Measurements from ENCODE around the gene TRIM6. TPM values are rescaled to one million over a fixed set of nuclear protein-coding genes. Genes with fewer than 3 reads are reported as not detected.

The TRIM6 gene
- total RNA-seq, 2 donors from 2014 or later = 4.8 to 6.3 TPM

DNA sequence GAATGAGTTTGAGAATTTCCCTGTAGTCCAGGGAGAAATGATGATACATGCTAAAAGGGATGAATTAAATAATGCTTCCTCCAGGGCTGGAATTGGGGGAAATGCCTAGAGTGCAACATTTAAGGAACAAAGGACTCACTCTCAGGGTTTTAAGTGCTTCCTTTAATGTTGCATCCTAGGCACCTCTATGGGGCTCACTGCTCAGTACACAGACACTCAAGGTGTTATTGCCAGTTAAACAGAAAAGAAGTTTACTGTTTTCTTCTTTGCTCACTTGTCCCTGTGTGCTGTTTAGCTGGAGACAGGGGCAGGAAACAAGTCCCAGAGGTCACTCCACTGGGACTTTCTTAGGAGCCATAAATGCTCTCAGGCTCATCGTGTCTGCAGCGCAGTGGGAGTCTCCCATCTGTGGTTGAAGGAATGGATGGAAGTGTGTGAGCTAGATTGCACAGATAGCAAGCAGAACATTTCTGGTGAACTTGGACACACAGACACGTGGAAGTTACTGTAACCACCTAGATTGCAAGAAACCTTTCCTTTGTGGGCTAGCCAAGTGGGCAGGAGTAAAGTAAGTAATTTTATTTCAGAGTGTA lies 39.7 kb upstream of the TRIM6 start:
- Histone ChIP-seq H3K27me3 (replicated peaks; ENCODE audit: insufficient read depth) (no peaks in the 10 kb centered on the region), H3K36me3 (no peaks in the 10 kb centered on the region), H3K4me3 (no peak overlapping the region), H3K4me1 (replicated peaks) (no peaks in the 10 kb centered on the region), H3K27ac (no peak overlapping the region), H3K9me3 (no peaks in the 10 kb centered on the region)
- no peak for TF ChIP-seq POLR2A (IDR thresholded peaks at IDR 0.05)
- TF ChIP-seq POLR2AphosphoS5 (IDR thresholded peaks at IDR 0.05) = no peak
- TF ChIP-seq, protein P1, sequence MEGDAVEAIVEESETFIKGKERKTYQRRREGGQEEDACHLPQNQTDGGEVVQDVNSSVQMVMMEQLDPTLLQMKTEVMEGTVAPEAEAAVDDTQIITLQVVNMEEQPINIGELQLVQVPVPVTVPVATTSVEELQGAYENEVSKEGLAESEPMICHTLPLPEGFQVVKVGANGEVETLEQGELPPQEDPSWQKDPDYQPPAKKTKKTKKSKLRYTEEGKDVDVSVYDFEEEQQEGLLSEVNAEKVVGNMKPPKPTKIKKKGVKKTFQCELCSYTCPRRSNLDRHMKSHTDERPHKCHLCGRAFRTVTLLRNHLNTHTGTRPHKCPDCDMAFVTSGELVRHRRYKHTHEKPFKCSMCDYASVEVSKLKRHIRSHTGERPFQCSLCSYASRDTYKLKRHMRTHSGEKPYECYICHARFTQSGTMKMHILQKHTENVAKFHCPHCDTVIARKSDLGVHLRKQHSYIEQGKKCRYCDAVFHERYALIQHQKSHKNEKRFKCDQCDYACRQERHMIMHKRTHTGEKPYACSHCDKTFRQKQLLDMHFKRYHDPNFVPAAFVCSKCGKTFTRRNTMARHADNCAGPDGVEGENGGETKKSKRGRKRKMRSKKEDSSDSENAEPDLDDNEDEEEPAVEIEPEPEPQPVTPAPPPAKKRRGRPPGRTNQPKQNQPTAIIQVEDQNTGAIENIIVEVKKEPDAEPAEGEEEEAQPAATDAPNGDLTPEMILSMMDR (IDR thresholded peaks at IDR 0.05) = no peak
- intact Hi-C loops (cut with DNase I) = no loop called here
- WGBS = 18% methylated on average over 3 of the region's 3 CpGs
- no peak for DNase-seq (ENCODE audit: low spot score)

DNA sequence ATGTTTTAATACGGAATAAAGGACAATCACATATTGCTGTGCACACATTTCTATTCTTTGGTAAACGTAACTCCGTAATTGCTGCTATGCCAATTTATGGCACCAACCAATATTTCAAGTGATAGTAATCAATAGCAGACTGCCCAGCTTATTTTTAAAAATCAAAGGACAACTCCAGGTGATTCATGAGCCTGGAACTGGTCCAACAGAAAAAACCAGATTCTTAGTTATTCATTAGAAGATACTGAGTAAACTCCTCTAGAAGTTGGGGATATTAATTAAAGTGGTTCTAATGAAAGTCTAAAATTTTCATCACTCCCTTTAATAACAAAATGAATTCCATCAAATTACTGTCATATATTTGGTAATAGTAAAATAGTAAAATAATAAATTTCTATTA lies 38.7 kb upstream of the TRIM6 start:
- intact Hi-C loops (cut with DNase I) = no loop called here
- TF ChIP-seq POLR2AphosphoS5 (IDR thresholded peaks at IDR 0.05) (no peak), POLR2A (IDR thresholded peaks at IDR 0.05) (no peak)
- TF ChIP-seq, protein P1 (IDR thresholded peaks at IDR 0.05) = no peak
- WGBS = 51% methylated on average over 3 of the region's 3 CpGs

GRCh38 chr11:5564259-5565019 lies 32.0 kb upstream of the TRIM6 start:
- H3K27me3 ChIP-seq (replicated peaks; ENCODE audit: insufficient read depth) = no peaks in the 10 kb centered on the region
- TF ChIP-seq POLR2AphosphoS5 (IDR thresholded peaks at IDR 0.05) (no peak), POLR2A (IDR thresholded peaks at IDR 0.05) (no peak)
- TF ChIP-seq, protein P1 (IDR thresholded peaks at IDR 0.05) = no peak
- intact Hi-C loops (cut with DNase I) = no loop called here
- H3K9me3 ChIP-seq = no peaks in the 10 kb centered on the region
- 81% methylated on average over 1 of the region's 1 CpG for WGBS
- H3K27ac ChIP-seq = no peak overlapping the region
- H3K4me1 ChIP-seq (replicated peaks) = no peaks in the 10 kb centered on the region
- no peak for DNase-seq (ENCODE audit: low spot score)
- H3K4me3 ChIP-seq = no peak overlapping the region
- H3K36me3 ChIP-seq = no peaks in the 10 kb centered on the region

More for the DNA sequence above, 38.7 kb upstream of the TRIM6 start:
- no peaks in the 10 kb centered on the region for H3K36me3 ChIP-seq
- H3K4me1 ChIP-seq (replicated peaks) = no peaks in the 10 kb centered on the region
- no peak overlapping the region for H3K27ac ChIP-seq
- H3K4me3 ChIP-seq = no peak overlapping the region
- H3K27me3 ChIP-seq (replicated peaks; ENCODE audit: insufficient read depth) = no peaks in the 10 kb centered on the region
- no peaks in the 10 kb centered on the region for H3K9me3 ChIP-seq
- DNase-seq (ENCODE audit: low spot score) = no peak

DNA sequence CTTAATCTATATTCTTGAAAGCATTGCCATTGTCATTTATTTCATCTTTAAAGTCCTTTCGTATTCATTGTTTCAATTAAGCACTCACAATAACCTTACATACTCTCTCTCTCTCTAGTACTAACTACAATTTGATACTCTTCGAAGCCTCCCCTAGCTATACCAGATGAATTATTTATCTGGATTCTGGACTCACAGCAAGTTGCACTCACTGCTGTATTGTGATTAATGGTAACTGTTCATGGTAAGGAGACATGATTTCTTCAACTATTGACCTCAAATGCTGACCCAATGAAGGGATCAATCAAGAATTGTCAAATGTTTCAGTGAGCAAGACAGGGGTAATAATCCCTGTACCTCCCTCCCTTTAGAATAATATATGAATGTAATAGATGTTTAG lies 21.8 kb upstream of the TRIM6 start:
- Histone ChIP-seq H3K9me3 (no peaks in the 10 kb centered on the region), H3K4me3 (no peak overlapping the region), H3K27me3 (replicated peaks; ENCODE audit: insufficient read depth) (no peaks in the 10 kb centered on the region), H3K36me3 (no peaks in the 10 kb centered on the region), H3K4me1 (replicated peaks) (no peaks in the 10 kb centered on the region), H3K27ac (no peak overlapping the region)
- TF ChIP-seq, protein P1 (IDR thresholded peaks at IDR 0.05) = no peak
- TF ChIP-seq POLR2A (IDR thresholded peaks at IDR 0.05) (no peak), POLR2AphosphoS5 (IDR thresholded peaks at IDR 0.05) (no peak)
- 93% methylated on average over 2 of the region's 2 CpGs for WGBS
- DNase-seq (ENCODE audit: low spot score) = no peak
- intact Hi-C loops (cut with DNase I) = no loop called here

GRCh38 chr11:5575152-5575551 lies 21.3 kb upstream of the TRIM6 start:
- Histone ChIP-seq H3K27me3 (replicated peaks; ENCODE audit: insufficient read depth) (no peaks in the 10 kb centered on the region), H3K9me3 (no peaks in the 10 kb centered on the region), H3K36me3 (no peaks in the 10 kb centered on the region), H3K4me1 (replicated peaks) (no peaks in the 10 kb centered on the region), H3K27ac (no peak overlapping the region), H3K4me3 (no peak overlapping the region)
- intact Hi-C loops (cut with DNase I) = no loop called here
- 62% methylated on average over 4 of the region's 4 CpGs for WGBS
- no peak for DNase-seq (ENCODE audit: low spot score)
- TF ChIP-seq, protein P1 (IDR thresholded peaks at IDR 0.05) = no peak
- TF ChIP-seq POLR2AphosphoS5 (IDR thresholded peaks at IDR 0.05) = no peak
- no peak for TF ChIP-seq POLR2A (IDR thresholded peaks at IDR 0.05)

All from prostate gland (tissue), 2 donors.